ENCODE measurements around the gene ADCYAP1R1.

- TF ChIP-seq CTCF (IDR thresholded peaks at IDR 0.05), result no peak
- no peak for TF ChIP-seq EP300 (IDR thresholded peaks at IDR 0.05)
- TF ChIP-seq POLR2A (IDR thresholded peaks at IDR 0.05), result no peak
Measured at GRCh38 chr7:31020652-31021051, 31.5 kb upstream of the ADCYAP1R1 start.

Measured in tibial nerve (tissue), 4 donors.